Natural killer cell (primary cell): ENCODE data around the gene CA14. TPM values are rescaled to one million over a fixed set of nuclear protein-coding genes. Genes with fewer than 3 reads are reported as not detected.
"Not testable (repeated sequence)": the region's sequence is repeated elsewhere in the genome, so short reads cannot be mapped to it uniquely, and the experiment has no call there.

Experiments used
- ATAC-seq, 3 donors: fragments of 150-1000 bp in 2 of 3; fragments of 200-7000 bp in 1 of 3; cut with Tn5 transposase; 1 replicate in 1 of 3; 2 replicates in 2 of 3; pipeline ENCODE4 v1.10.0; 2021; ENCODE audit warnings: mild to moderate bottlenecking in 2 of 3, moderate library complexity in 2 of 3
- DNase-seq, 2 donors: peaks; one replicate each; pipeline versions ENCODE4 v3.0.0 to v3.0.0-alpha.2; 2013 to 2021; ENCODE audit warnings: mixed read lengths in 1 of 2
- H3K27ac ChIP-seq: one replicate; pipeline ENCODE4 v1.5.1; 2013; ENCODE audit warnings: mild to moderate bottlenecking, low read length
- H3K27me3 ChIP-seq: one replicate; pipeline ENCODE4 v1.6.1; 2013; ENCODE audit warnings: low read length; ENCODE audit not compliant: control insufficient read depth, insufficient read depth
- H3K36me3 ChIP-seq: one replicate; pipeline ENCODE4 v1.6.1; 2013; ENCODE audit warnings: low read length; ENCODE audit not compliant: control insufficient read depth, insufficient read depth
- H3K4me1 ChIP-seq: one replicate; pipeline ENCODE4 v1.6.1; 2013; ENCODE audit warnings: low read length; ENCODE audit not compliant: control insufficient read depth, insufficient read depth
- H3K4me3 ChIP-seq: one replicate; pipeline ENCODE4 v1.5.1; 2013; ENCODE audit warnings: low read length
- H3K9me3 ChIP-seq: one replicate; pipeline ENCODE4 v1.6.1; 2013; ENCODE audit warnings: low read length; ENCODE audit not compliant: control insufficient read depth, insufficient read depth
- H3K27ac Mint-ChIP-seq, 2 donors: one replicate each; pipeline ENCODE4 v1.8.0; 2022; ENCODE audit warnings: mild to moderate bottlenecking in 2 of 2, mixed read lengths in 2 of 2, moderate library complexity in 1 of 2
- H3K27me3 Mint-ChIP-seq, 2 donors: one replicate each; pipeline ENCODE4 v1.8.0; 2022; ENCODE audit warnings: low read depth in 2 of 2, mixed read lengths in 2 of 2
- H3K36me3 Mint-ChIP-seq: one replicate; pipeline ENCODE4 v1.8.0; 2022; ENCODE audit warnings: mixed read lengths
- H3K4me1 Mint-ChIP-seq, 2 donors: one replicate each; pipeline ENCODE4 v1.8.0; 2022; ENCODE audit warnings: mixed read lengths in 2 of 2
- H3K4me3 Mint-ChIP-seq: one replicate; pipeline ENCODE4 v1.8.0; 2022; ENCODE audit warnings: mild to moderate bottlenecking, moderate library complexity, mixed read lengths
- H3K9me3 Mint-ChIP-seq, 2 donors: one replicate each; pipeline ENCODE4 v1.8.0; 2022; ENCODE audit warnings: mixed read lengths in 2 of 2
- WGBS: methylation state at CpG from one replicate; pipeline ENCODE4 v1.1.7; 2013; ENCODE audit warnings: missing lambda C conversion rate; ENCODE audit not compliant: insufficient coverage; 5-methylcytosine and 5-hydroxymethylcytosine counted together
- intact Hi-C: fragments of 100-400 bp; cut with micrococcal nuclease; formaldehyde crosslinking; loops from one replicate; pipeline ENCODE4 v1.14.2; 2022
- total RNA-seq, 4 donors: library from RNA; stranded (reverse); fragments of 120-200 nt in 1 of 4; gene quantifications; one replicate each; pipeline versions ENCODE4 v1.2.3 to v1.2.4, GENCODE V29; 2013 to 2022
- TF ChIP-seq, protein P1 (sequence below): fragments of 200-600 bp; IDR thresholded peaks from one replicate; pipeline ENCODE4 v1.8.0; 2022; ENCODE audit warnings: antibody characterized with exemption

CA14 gene
- total RNA-seq, 3 donors from 2014 or later (not counting 1 experiment from before 2014, with no cell fraction given), result not detected

DNA sequence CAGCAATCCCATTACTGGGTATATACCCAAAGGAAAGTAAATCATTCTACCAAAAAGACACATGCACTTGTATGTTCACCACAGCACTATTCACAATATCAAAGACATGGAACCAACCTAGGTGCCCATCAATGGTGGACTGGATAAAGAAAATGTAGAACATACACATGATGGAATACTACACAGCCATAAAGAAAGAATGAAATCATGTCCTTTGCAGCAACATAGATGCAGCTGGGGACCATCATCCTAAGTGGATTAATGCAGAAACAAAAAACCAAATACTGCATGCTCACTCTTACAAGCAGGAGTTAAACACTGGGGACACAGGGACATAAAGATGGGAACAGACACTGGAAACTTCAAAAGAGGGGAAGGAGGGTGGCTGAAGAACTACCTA lies 30.3 kb upstream of the CA14 start:
- Mint-ChIP-seq H3K4me3 (no peak overlapping the region), H3K36me3 (peaks cover 18% of the 10 kb centered on the region), H3K27me3 (no peaks in the 10 kb centered on the region), H3K9me3 (no peaks in the 10 kb centered on the region), H3K27ac (no peak overlapping the region), H3K4me1 (peaks cover 5 to 6% of the 10 kb centered on the region in 2 donors)
- no peaks in the 10 kb centered on the region for H3K27me3 ChIP-seq
- no peaks in the 10 kb centered on the region for H3K9me3 ChIP-seq
- intact Hi-C loops, result no loop called here
- H3K36me3 ChIP-seq, result peaks cover 27% of the 10 kb centered on the region
- H3K4me3 ChIP-seq, result no peak overlapping the region
- DNase-seq (no peak), ATAC-seq (no peak)
- H3K4me1 ChIP-seq, result no peaks in the 10 kb centered on the region
- H3K27ac ChIP-seq, result no peak overlapping the region
- TF ChIP-seq, protein P1, sequence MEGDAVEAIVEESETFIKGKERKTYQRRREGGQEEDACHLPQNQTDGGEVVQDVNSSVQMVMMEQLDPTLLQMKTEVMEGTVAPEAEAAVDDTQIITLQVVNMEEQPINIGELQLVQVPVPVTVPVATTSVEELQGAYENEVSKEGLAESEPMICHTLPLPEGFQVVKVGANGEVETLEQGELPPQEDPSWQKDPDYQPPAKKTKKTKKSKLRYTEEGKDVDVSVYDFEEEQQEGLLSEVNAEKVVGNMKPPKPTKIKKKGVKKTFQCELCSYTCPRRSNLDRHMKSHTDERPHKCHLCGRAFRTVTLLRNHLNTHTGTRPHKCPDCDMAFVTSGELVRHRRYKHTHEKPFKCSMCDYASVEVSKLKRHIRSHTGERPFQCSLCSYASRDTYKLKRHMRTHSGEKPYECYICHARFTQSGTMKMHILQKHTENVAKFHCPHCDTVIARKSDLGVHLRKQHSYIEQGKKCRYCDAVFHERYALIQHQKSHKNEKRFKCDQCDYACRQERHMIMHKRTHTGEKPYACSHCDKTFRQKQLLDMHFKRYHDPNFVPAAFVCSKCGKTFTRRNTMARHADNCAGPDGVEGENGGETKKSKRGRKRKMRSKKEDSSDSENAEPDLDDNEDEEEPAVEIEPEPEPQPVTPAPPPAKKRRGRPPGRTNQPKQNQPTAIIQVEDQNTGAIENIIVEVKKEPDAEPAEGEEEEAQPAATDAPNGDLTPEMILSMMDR, result no peak

DNA sequence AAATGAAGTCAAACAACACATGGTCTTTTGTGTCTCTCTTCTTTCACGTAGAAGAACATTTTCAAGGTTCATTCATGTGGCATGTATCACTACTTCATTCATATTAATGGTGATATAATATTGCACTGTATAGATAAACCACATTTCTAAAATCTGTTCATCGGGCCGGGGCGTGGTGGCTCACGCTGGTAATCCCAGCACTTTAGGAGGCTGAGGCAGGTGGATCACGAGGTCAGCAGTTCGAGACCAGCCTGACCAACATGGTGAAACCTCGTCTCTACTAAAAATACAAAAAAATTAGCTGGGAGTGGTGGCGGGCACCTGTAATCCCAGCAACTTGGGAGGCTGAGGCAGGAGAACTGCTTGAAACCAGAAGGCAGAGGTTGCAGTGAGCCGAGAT lies 29.3 kb upstream of the CA14 start:
- ATAC-seq, H3K27me3 Mint-ChIP-seq, DNase-seq, intact Hi-C loops, H3K4me3 ChIP-seq, H3K9me3 ChIP-seq, H3K27ac ChIP-seq, H3K27ac Mint-ChIP-seq, H3K4me3 Mint-ChIP-seq, H3K27me3 ChIP-seq, H3K4me1 Mint-ChIP-seq, H3K9me3 Mint-ChIP-seq, H3K4me1 ChIP-seq: not testable (repeated sequence)
- peaks cover 21% of the 10 kb centered on the region for H3K36me3 ChIP-seq
- WGBS, result 97% methylated on average over 9 of the region's 10 CpGs
- H3K36me3 Mint-ChIP-seq, result peaks cover 18% of the 10 kb centered on the region

DNA sequence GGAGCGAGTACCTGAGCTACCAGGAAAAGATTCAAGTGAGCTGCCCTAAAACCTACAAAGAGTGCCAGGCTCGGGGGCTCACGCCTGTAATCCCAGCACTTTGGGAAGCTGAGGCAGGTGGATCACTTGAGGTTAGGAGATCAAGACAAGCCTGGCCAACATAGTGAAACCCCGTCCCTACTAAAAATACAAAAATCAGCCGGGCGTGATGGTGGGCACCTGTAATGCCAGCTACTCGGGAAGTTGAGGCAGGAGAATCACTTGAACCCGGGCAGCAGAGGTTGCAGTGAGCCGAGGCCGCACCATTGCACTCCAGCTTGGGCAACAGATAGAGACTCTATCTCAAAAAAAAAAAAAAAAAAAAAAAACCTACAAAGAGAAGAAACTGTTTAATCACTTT lies 24.7 kb upstream of the CA14 start:
- H3K36me3 ChIP-seq, H3K27ac Mint-ChIP-seq, H3K4me3 Mint-ChIP-seq, DNase-seq, H3K27me3 Mint-ChIP-seq, H3K9me3 ChIP-seq, H3K27me3 ChIP-seq, H3K4me3 ChIP-seq, ATAC-seq, H3K36me3 Mint-ChIP-seq, H3K9me3 Mint-ChIP-seq: not testable (repeated sequence)
- Histone ChIP-seq H3K27ac (peak overlapping the region; percentile 99), H3K4me1 (peaks cover 14% of the 10 kb centered on the region)
- peaks cover 16 to 19% of the 10 kb centered on the region in 2 donors for H3K4me1 Mint-ChIP-seq
- intact Hi-C loops, result loop anchor here (10.0 kb wide), 1 partner anchor 332 kb away; no protein-coding TSS in a partner anchor
- 88% methylated on average over 10 of the region's 10 CpGs for WGBS

DNA sequence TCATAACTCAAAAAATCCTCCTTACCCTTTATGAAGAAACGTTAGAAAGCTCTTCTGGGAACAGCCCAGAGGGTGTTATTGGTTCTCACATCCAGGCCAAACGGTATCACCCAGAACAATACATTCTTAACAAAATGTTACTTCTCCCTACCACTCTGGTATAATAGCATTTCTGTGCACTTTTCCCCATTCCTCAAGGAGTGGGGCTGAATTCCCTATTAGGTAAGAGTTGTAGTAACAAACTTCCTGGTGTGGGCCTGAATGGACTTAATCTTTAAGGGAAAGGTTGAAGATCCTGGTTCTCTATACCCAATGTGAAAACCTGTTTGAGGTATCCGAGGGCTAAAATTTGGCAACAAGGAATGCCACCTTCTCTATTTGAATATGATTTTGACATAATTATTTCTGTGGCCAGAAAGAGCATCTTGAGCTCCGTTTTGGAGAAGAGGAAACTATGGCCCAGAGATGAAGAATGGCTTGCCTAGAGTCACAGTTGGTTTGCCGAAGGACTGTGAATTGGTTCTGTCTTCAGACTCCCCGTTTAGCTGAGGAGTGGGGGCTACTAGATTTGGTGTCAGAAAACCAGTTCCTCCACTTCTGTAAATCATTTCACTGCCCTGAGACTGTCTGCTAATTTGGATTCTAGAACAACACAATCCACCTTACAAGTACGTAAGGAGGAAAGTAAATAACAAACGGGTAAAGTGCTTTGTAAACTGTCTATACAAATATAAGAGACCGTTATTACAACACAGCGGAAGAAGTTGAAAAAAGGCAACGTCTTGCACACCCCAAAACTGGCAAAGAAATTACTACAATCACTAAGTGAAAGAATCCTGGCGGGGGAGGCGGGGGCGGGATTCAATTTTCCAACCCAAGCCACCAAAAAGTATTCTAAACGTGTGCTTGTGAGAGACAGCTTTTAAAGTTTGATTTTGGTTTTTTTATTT lies 23.9 kb upstream of the CA14 start:
- intact Hi-C loops, result loop anchor here (1.0 to 10.0 kb wide), 3 partner anchors 19 to 331 kb away; partner anchors contain the start of gene RPRD2
- DNase-seq (peak in 1 of 2 donors; percentile 33), ATAC-seq (no peak)
- TF ChIP-seq, protein P1, result no peak
- Histone ChIP-seq H3K4me3 (peak overlapping the region; percentile 97), H3K9me3 (no peaks in the 10 kb centered on the region), H3K4me1 (peaks cover 14% of the 10 kb centered on the region), H3K27ac (peak overlapping the region; percentile 99), H3K27me3 (no peaks in the 10 kb centered on the region), H3K36me3 (peaks cover 2% of the 10 kb centered on the region)
- Mint-ChIP-seq H3K4me3 (no peak overlapping the region), H3K27me3 (no peaks in the 10 kb centered on the region), H3K4me1 (peaks cover 16 to 19% of the 10 kb centered on the region in 2 donors), H3K9me3 (no peaks in the 10 kb centered on the region), H3K27ac (no peak overlapping the region), H3K36me3 (no peaks in the 10 kb centered on the region)
- WGBS, result 15% methylated on average over 8 of the region's 15 CpGs
